Liver (tissue), 9 donors: ENCODE data around the gene NBEA. TPM values are rescaled to one million over a fixed set of nuclear protein-coding genes. Genes with fewer than 3 reads are reported as not detected.

Source experiments
- DNase-seq: peaks from one replicate; pipeline ENCODE4 v3.0.0-alpha.2; 2017; ENCODE audit warnings: low spot score
- H3K27ac ChIP-seq, 2 donors: one replicate each; pipeline ENCODE4 v1.7.0; 2013; ENCODE audit warnings: inconsistent platforms in 2 of 2, low read length in 2 of 2, control low read depth in 1 of 2, low read depth in 1 of 2, mild to moderate bottlenecking in 1 of 2
- H3K27me3 ChIP-seq, 4 donors: one replicate each; pipeline versions ENCODE4 v1.6.1 to v1.7.0; 2013; ENCODE audit warnings: low read length in 3 of 4, inconsistent platforms in 1 of 4, mild to moderate bottlenecking in 1 of 4, moderate library complexity in 1 of 4; ENCODE audit not compliant: control insufficient read depth in 4 of 4, insufficient read depth in 4 of 4
- H3K36me3 ChIP-seq, 4 donors: one replicate each; pipeline versions ENCODE4 v1.6.1 to v1.7.0; 2013; ENCODE audit warnings: low read length in 3 of 4, mild to moderate bottlenecking in 3 of 4, low read depth in 1 of 4, moderate library complexity in 1 of 4; ENCODE audit not compliant: control insufficient read depth in 4 of 4, insufficient read depth in 3 of 4
- H3K4me1 ChIP-seq, 4 donors: one replicate each; pipeline versions ENCODE4 v1.6.1 to v1.7.0; 2013; ENCODE audit warnings: low read length in 3 of 4, mild to moderate bottlenecking in 3 of 4, moderate library complexity in 1 of 4; ENCODE audit not compliant: control insufficient read depth in 4 of 4, insufficient read depth in 4 of 4
- H3K4me3 ChIP-seq, 3 donors: one replicate each; pipeline versions ENCODE4 v1.6.1 to v1.7.0; 2013; ENCODE audit warnings: low read length in 3 of 3, control low read depth in 1 of 3, low read depth in 1 of 3, mild to moderate bottlenecking in 1 of 3
- H3K9ac ChIP-seq, 2 donors: one replicate each; pipeline ENCODE4 v1.7.0; 2013; ENCODE audit warnings: low read length in 2 of 2, mild to moderate bottlenecking in 2 of 2, moderate library complexity in 2 of 2, control low read depth in 1 of 2, low read depth in 1 of 2
- H3K9me3 ChIP-seq, 4 donors: one replicate each; pipeline versions ENCODE4 v1.6.1 to v1.7.0; 2013; ENCODE audit warnings: low read length in 3 of 4; ENCODE audit not compliant: control insufficient read depth in 4 of 4
- ATF3 ChIP-seq: IDR thresholded peaks from 2 replicates; pipeline ENCODE4 v1.6.1; 2016; ENCODE audit warnings: antibody characterized with exemption
- CTCF ChIP-seq: fragments of 150-350 bp; IDR thresholded peaks from 2 replicates; pipeline ENCODE4 v1.5.1; 2017; ENCODE audit warnings: improper control_type of control experiment, low read depth, low read length; ENCODE audit not compliant: missing input control
- EGR1 ChIP-seq, 2 donors: IDR thresholded peaks; 2 replicates each; pipeline ENCODE4 v1.6.1; 2016 to 2018; ENCODE audit warnings: antibody characterized with exemption in 2 of 2, low read depth in 2 of 2
- FOXA1 ChIP-seq: IDR thresholded peaks from 2 replicates; pipeline ENCODE4 v1.6.1; 2016; ENCODE audit warnings: antibody characterized with exemption
- FOXA2 ChIP-seq: IDR thresholded peaks from 2 replicates; pipeline ENCODE4 v1.6.1; 2016; ENCODE audit warnings: antibody characterized with exemption
- HNF4G ChIP-seq: IDR thresholded peaks from 2 replicates; pipeline ENCODE4 v1.6.1; 2016; ENCODE audit warnings: antibody characterized with exemption
- JUND ChIP-seq, 2 donors: IDR thresholded peaks; 2 replicates each; pipeline ENCODE4 v1.6.1; 2016; ENCODE audit warnings: antibody characterized with exemption in 2 of 2
- MAX ChIP-seq: IDR thresholded peaks from 2 replicates; pipeline ENCODE4 v1.6.1; 2016; ENCODE audit warnings: antibody characterized with exemption
- RAD21 ChIP-seq, 2 donors: IDR thresholded peaks; 2 replicates each; pipeline ENCODE4 v1.6.1; 2016; ENCODE audit warnings: antibody characterized with exemption in 2 of 2, mild to moderate bottlenecking in 2 of 2
- REST ChIP-seq: IDR thresholded peaks from 2 replicates; pipeline ENCODE4 v1.6.1; 2016; ENCODE audit warnings: antibody characterized with exemption, mild to moderate bottlenecking
- RXRA ChIP-seq, 2 donors: IDR thresholded peaks; 2 replicates each; pipeline ENCODE4 v1.6.1; 2017 to 2018; ENCODE audit warnings: antibody characterized with exemption in 2 of 2, mild to moderate bottlenecking in 1 of 2
- SP1 ChIP-seq: IDR thresholded peaks from 2 replicates; pipeline ENCODE4 v1.6.1; 2018; ENCODE audit warnings: antibody characterized with exemption, mild to moderate bottlenecking
- TAF1 ChIP-seq: conservative IDR thresholded peaks from 2 replicates; pipeline ENCODE4 v1.6.1; 2016; ENCODE audit warnings: antibody characterized with exemption, mild to moderate bottlenecking
- YY1 ChIP-seq: IDR thresholded peaks from 2 replicates; pipeline ENCODE4 v1.6.1; 2016; ENCODE audit warnings: antibody characterized with exemption, mild to moderate bottlenecking
- ZBTB33 ChIP-seq: IDR thresholded peaks from 2 replicates; pipeline ENCODE4 v1.6.1; 2016; ENCODE audit warnings: antibody characterized with exemption
- WGBS: extraction: QIAGEN DNeasy Blood & Tissue Kit; methylation state at CpG from one replicate; pipeline ENCODE4 v1.1.7; 2013; 5-methylcytosine and 5-hydroxymethylcytosine counted together
- polyA plus RNA-seq, 2 donors: library from polyadenylated mRNA; stranded (reverse) in 1 of 2; unstranded in 1 of 2; fragments of 200-250 nt in 1 of 2; fragments of >200 nt in 1 of 2; fragmentation: Nextera tagmentation in 1 of 2; extraction: Ambion mirVana in 1 of 2; gene quantifications; one replicate each; pipeline versions ENCODE4 v1.2.1 to v1.2.3, GENCODE V29; 2013 to 2015
- total RNA-seq, 2 donors: library from RNA; depleted of rRNA; stranded (reverse); fragments of >200 nt; gene quantifications; one replicate each; pipeline ENCODE4 v1.2.3, GENCODE V29; 2014
- donor health status: healthy.
- donor health status: healthy.
- donor health status: healthy.
- donor health status: healthy.
- donor health status: healthy.

The NBEA gene
- total and polyA plus RNA-seq, 4 donors = 0.24 to 3.5 (median 1.4) TPM

- TF ChIP-seq CTCF (no peak), FOXA2 (no peak), JUND (IDR thresholded peaks at IDR 0.05) (no peak), EGR1 (IDR thresholded peaks at IDR 0.05; ENCODE audit: low read depth in 2 of 2) (no peak)
These were observed 701.6 kb downstream of the NBEA start (continued) for GRCh38 chr13:35643625-35644024.

- TF ChIP-seq ZBTB33 (no peak), TAF1 (no peak), MAX (no peak), YY1 (no peak), REST (no peak), CTCF (no peak), EGR1 (IDR thresholded peaks at IDR 0.05; ENCODE audit: low read depth in 2 of 2) (no peak), FOXA1 (no peak), ATF3 (no peak), JUND (IDR thresholded peaks at IDR 0.05) (no peak), SP1 (no peak), RXRA (IDR thresholded peaks at IDR 0.05) (no peak), HNF4G (no peak), RAD21 (IDR thresholded peaks at IDR 0.05) (no peak)
- no peaks in the 10 kb centered on the region for H3K4me1 ChIP-seq
- H3K27me3 ChIP-seq = peaks cover 0 to 3% (median 0%) of the 10 kb centered on the region in 4 donors
- WGBS = 83% methylated on average over 7 of the region's 7 CpGs
- no peak overlapping the region for H3K27ac ChIP-seq
- no peak overlapping the region for H3K9ac ChIP-seq
- DNase-seq = no peak
- H3K4me3 ChIP-seq = no peak overlapping the region
- H3K9me3 ChIP-seq = no peaks in the 10 kb centered on the region
- H3K36me3 ChIP-seq = no peaks in the 10 kb centered on the region
These were observed 704.1 kb downstream of the NBEA start for GRCh38 chr13:35646056-35646774.
